ENCODE results near the gene DNAI2. TPM values are rescaled to one million over a fixed set of nuclear protein-coding genes. Genes with fewer than 3 reads are reported as not detected.
A peak's percentile ranks its signal among the peaks of the same experiment; 100 is the strongest.
"Not testable (repeated sequence)": the region's sequence is repeated elsewhere in the genome, so short reads cannot be mapped to it uniquely, and the experiment has no call there.

The DNAI2 gene
- total RNA-seq, 1 donor: not detected

- H3K9me3 ChIP-seq (ENCODE audit: low read depth, low read length): no peaks in the 10 kb centered on the region
- H3K4me3 ChIP-seq (ENCODE audit: insufficient read depth, low read length): no peak overlapping the region
- DNase-seq (ENCODE audit: insufficient read length, low spot score, missing footprints): peak; percentile 48
- TF ChIP-seq, protein P1, sequence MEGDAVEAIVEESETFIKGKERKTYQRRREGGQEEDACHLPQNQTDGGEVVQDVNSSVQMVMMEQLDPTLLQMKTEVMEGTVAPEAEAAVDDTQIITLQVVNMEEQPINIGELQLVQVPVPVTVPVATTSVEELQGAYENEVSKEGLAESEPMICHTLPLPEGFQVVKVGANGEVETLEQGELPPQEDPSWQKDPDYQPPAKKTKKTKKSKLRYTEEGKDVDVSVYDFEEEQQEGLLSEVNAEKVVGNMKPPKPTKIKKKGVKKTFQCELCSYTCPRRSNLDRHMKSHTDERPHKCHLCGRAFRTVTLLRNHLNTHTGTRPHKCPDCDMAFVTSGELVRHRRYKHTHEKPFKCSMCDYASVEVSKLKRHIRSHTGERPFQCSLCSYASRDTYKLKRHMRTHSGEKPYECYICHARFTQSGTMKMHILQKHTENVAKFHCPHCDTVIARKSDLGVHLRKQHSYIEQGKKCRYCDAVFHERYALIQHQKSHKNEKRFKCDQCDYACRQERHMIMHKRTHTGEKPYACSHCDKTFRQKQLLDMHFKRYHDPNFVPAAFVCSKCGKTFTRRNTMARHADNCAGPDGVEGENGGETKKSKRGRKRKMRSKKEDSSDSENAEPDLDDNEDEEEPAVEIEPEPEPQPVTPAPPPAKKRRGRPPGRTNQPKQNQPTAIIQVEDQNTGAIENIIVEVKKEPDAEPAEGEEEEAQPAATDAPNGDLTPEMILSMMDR (IDR thresholded peaks at IDR 0.05; ENCODE audit: extremely low read depth, low read depth, low read length): no peak
- no peaks in the 10 kb centered on the region for H3K27me3 ChIP-seq (ENCODE audit: insufficient read depth, low read length)
- no peaks in the 10 kb centered on the region for H3K36me3 ChIP-seq (ENCODE audit: insufficient read depth, low read length)
- H4K20me1 ChIP-seq (ENCODE audit: insufficient read depth, low read length): no peaks in the 10 kb centered on the region
- H3K4me2 ChIP-seq (ENCODE audit: insufficient read depth, low read length): no peak overlapping the region
- no peaks in the 10 kb centered on the region for H3K4me1 ChIP-seq (ENCODE audit: insufficient read depth, low read length)
- H3K79me2 ChIP-seq (ENCODE audit: insufficient read depth, low read length): no peaks in the 10 kb centered on the region
- no peak overlapping the region for H2AFZ ChIP-seq (ENCODE audit: low read length)
- no peak overlapping the region for H3K27ac ChIP-seq (ENCODE audit: low read depth, low read length)
Observed at GRCh38 chr17:74262601-74263000, 11.4 kb upstream of the DNAI2 start.

- H3K27ac ChIP-seq (ENCODE audit: low read depth, low read length); H3K36me3 ChIP-seq (ENCODE audit: insufficient read depth, low read length); H3K79me2 ChIP-seq (ENCODE audit: insufficient read depth, low read length); H4K20me1 ChIP-seq (ENCODE audit: insufficient read depth, low read length); H3K4me3 ChIP-seq (ENCODE audit: insufficient read depth, low read length); H2AFZ ChIP-seq (ENCODE audit: low read length); H3K9me3 ChIP-seq (ENCODE audit: low read depth, low read length); H3K4me1 ChIP-seq (ENCODE audit: insufficient read depth, low read length); DNase-seq (ENCODE audit: insufficient read length, low spot score, missing footprints); H3K4me2 ChIP-seq (ENCODE audit: insufficient read depth, low read length); H3K27me3 ChIP-seq (ENCODE audit: insufficient read depth, low read length): not testable (repeated sequence)
Observed at GRCh38 chr17:74267054-74267453, 7.0 kb upstream of the DNAI2 start.

DNA sequence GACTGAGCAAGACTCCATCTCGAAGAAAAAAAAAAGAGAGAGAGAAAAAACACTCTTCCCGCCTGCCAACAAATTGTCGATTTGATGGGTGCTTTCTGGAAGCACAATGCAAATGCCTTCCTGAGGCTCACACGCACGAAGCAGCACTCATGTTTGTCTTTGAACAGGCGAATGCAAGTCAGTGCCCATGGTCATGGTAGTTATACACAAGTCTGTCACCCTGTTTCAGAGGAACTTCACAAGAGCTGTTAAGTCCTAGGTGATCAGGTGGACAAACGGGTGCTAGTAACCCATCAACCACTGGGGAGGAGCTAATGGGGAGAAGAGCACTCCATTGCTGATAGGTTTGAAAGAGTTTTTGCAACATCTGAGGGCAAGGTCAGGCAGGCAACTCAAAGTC is 6.5 kb upstream of the DNAI2 start:
- Histone ChIP-seq H3K4me3 (ENCODE audit: insufficient read depth, low read length) (no peak overlapping the region), H3K4me1 (ENCODE audit: insufficient read depth, low read length) (no peaks in the 10 kb centered on the region), H2AFZ (ENCODE audit: low read length) (no peak overlapping the region), H3K36me3 (ENCODE audit: insufficient read depth, low read length) (no peaks in the 10 kb centered on the region), H3K27ac (ENCODE audit: low read depth, low read length) (no peak overlapping the region), H4K20me1 (ENCODE audit: insufficient read depth, low read length) (no peaks in the 10 kb centered on the region), H3K27me3 (ENCODE audit: insufficient read depth, low read length) (no peaks in the 10 kb centered on the region), H3K4me2 (ENCODE audit: insufficient read depth, low read length) (no peak overlapping the region), H3K9me3 (ENCODE audit: low read depth, low read length) (no peaks in the 10 kb centered on the region), H3K79me2 (ENCODE audit: insufficient read depth, low read length) (no peaks in the 10 kb centered on the region)
- DNase-seq (ENCODE audit: insufficient read length, low spot score, missing footprints): peak; percentile 73
- TF ChIP-seq, protein P1 (IDR thresholded peaks at IDR 0.05; ENCODE audit: extremely low read depth, low read depth, low read length): no peak

DNA sequence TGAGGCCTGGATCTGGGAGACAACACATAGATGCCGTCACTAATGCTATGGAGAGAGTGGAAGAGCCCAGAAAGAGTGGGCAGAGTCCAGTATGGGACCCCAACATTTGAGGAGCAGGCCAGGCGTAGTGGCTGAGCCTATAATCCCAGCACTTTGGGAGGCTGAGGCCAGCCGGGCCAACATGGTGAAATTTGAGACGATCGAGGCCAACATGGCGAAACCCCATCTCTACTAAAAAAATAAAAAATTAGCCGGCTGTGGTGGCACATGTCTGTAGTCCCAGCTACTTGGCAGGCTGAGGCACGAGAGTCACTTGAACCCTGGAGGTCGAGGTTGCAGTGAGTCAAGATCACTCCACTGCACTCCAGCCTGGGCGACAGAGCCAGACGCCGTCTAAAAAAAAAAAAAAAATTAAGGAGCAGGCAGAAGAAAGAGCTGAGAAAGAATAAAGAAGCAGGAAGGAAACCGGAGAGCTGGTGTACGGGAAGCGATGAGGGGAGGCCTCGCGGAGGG is 6.0 kb upstream of the DNAI2 start:
- Histone ChIP-seq H3K27ac (ENCODE audit: low read depth, low read length) (no peak overlapping the region), H3K79me2 (ENCODE audit: insufficient read depth, low read length) (no peaks in the 10 kb centered on the region), H3K4me2 (ENCODE audit: insufficient read depth, low read length) (no peak overlapping the region), H3K9me3 (ENCODE audit: low read depth, low read length) (no peaks in the 10 kb centered on the region), H2AFZ (ENCODE audit: low read length) (no peak overlapping the region), H3K36me3 (ENCODE audit: insufficient read depth, low read length) (no peaks in the 10 kb centered on the region), H3K4me1 (ENCODE audit: insufficient read depth, low read length) (no peaks in the 10 kb centered on the region), H4K20me1 (ENCODE audit: insufficient read depth, low read length) (no peaks in the 10 kb centered on the region), H3K27me3 (ENCODE audit: insufficient read depth, low read length) (no peaks in the 10 kb centered on the region), H3K4me3 (ENCODE audit: insufficient read depth, low read length) (no peak overlapping the region)
- TF ChIP-seq, protein P1 (IDR thresholded peaks at IDR 0.05; ENCODE audit: extremely low read depth, low read depth, low read length): no peak
- no peak for DNase-seq (ENCODE audit: insufficient read length, low spot score, missing footprints)
